ENCODE data around the gene STRADA.

- TF ChIP-seq CTCF (conservative IDR thresholded peaks at IDR 0.05; ENCODE audit: low read depth in 2 of 2) (no peak), EZH2phosphoT487 (IDR thresholded peaks at IDR 0.05; ENCODE audit: unreplicated experiment) (no peak), ZNF114 (CRISPR knock-in tag; IDR thresholded peaks at IDR 0.05) (no peak), POLR2AphosphoS5 (IDR thresholded peaks at IDR 0.05; ENCODE audit: low read depth) (no peak), EZH2 (IDR thresholded peaks at IDR 0.05; ENCODE audit: low read depth, unreplicated experiment) (no peak), STAT1 (IDR thresholded peaks at IDR 0.05; ENCODE audit: unreplicated experiment) (no peak), NANOG (IDR thresholded peaks at IDR 0.05; ENCODE audit: borderline replicate concordance) (no peak)
Observed at GRCh38 chr17:63675607-63676546, 65.7 kb downstream of the STRADA start.
